Measurements from ENCODE around the gene FMC1.

Gene FMC1

GRCh38 chr7:139389091-139389490, 48.0 kb downstream of the FMC1 start:
- Histone ChIP-seq H3K4me3 (ENCODE audit: low read length) (no peak overlapping the region), H3K27me3 (ENCODE audit: control insufficient read depth, insufficient read depth, low read length) (no peaks in the 10 kb centered on the region), H3K27ac (ENCODE audit: low read length) (no peak overlapping the region), H3K9me3 (ENCODE audit: control insufficient read depth, low read depth, low read length) (no peaks in the 10 kb centered on the region), H3K36me3 (ENCODE audit: control insufficient read depth, low read depth, low read length) (peaks cover 33% of the 10 kb centered on the region), H3K4me1 (ENCODE audit: control insufficient read depth, low read depth, low read length) (no peaks in the 10 kb centered on the region), H3K9ac (ENCODE audit: low read length) (no peak overlapping the region)

- Histone ChIP-seq H3K9me3 (ENCODE audit: control insufficient read depth, low read depth, low read length) (no peaks in the 10 kb centered on the region), H3K4me1 (ENCODE audit: control insufficient read depth, low read depth, low read length) (no peaks in the 10 kb centered on the region), H3K4me3 (ENCODE audit: low read length) (no peak overlapping the region), H3K9ac (ENCODE audit: low read length) (no peak overlapping the region), H3K27ac (ENCODE audit: low read length) (no peak overlapping the region), H3K36me3 (ENCODE audit: control insufficient read depth, low read depth, low read length) (peaks cover 28% of the 10 kb centered on the region), H3K27me3 (ENCODE audit: control insufficient read depth, insufficient read depth, low read length) (no peaks in the 10 kb centered on the region)
These were observed 48.6 kb downstream of the FMC1 start for GRCh38 chr7:139389774-139390173.

- no peak overlapping the region for H3K27ac ChIP-seq (ENCODE audit: low read length)
- no peaks in the 10 kb centered on the region for H3K9me3 ChIP-seq (ENCODE audit: control insufficient read depth, low read depth, low read length)
- H3K4me3 ChIP-seq (ENCODE audit: low read length): no peak overlapping the region
- no peaks in the 10 kb centered on the region for H3K27me3 ChIP-seq (ENCODE audit: control insufficient read depth, insufficient read depth, low read length)
- H3K9ac ChIP-seq (ENCODE audit: low read length): no peak overlapping the region
- H3K4me1 ChIP-seq (ENCODE audit: control insufficient read depth, low read depth, low read length): no peaks in the 10 kb centered on the region
- peaks cover 18% of the 10 kb centered on the region for H3K36me3 ChIP-seq (ENCODE audit: control insufficient read depth, low read depth, low read length)
These were observed 52.6 kb downstream of the FMC1 start for GRCh38 chr7:139393621-139394211.

- Histone ChIP-seq H3K9ac (ENCODE audit: low read length) (no peak overlapping the region), H3K27ac (ENCODE audit: low read length) (no peak overlapping the region), H3K4me3 (ENCODE audit: low read length) (no peak overlapping the region), H3K36me3 (ENCODE audit: control insufficient read depth, low read depth, low read length) (peaks cover 23% of the 10 kb centered on the region), H3K4me1 (ENCODE audit: control insufficient read depth, low read depth, low read length) (no peaks in the 10 kb centered on the region), H3K9me3 (ENCODE audit: control insufficient read depth, low read depth, low read length) (no peaks in the 10 kb centered on the region), H3K27me3 (ENCODE audit: control insufficient read depth, insufficient read depth, low read length) (no peaks in the 10 kb centered on the region)
These were observed 53.4 kb downstream of the FMC1 start for GRCh38 chr7:139394540-139394939.

Measured in iPS-18a (cell line).